Liver (tissue), 3 donors: Measurements from ENCODE around the gene OSTM1.

ENCODE experiments used
- EGR1 ChIP-seq, 2 donors: IDR thresholded peaks; 2 replicates each; pipeline ENCODE4 v1.6.1; 2016 to 2018; ENCODE audit warnings: antibody characterized with exemption in 2 of 2, low read depth in 2 of 2
- FOXA1 ChIP-seq: IDR thresholded peaks from 2 replicates; pipeline ENCODE4 v1.6.1; 2016; ENCODE audit warnings: antibody characterized with exemption
- FOXA2 ChIP-seq: IDR thresholded peaks from 2 replicates; pipeline ENCODE4 v1.6.1; 2016; ENCODE audit warnings: antibody characterized with exemption
- HNF4A ChIP-seq, 2 donors: conservative IDR thresholded peaks; 2 replicates each; pipeline ENCODE4 v1.6.1; 2016; ENCODE audit warnings: antibody characterized with exemption in 2 of 2, mild to moderate bottlenecking in 2 of 2
- RAD21 ChIP-seq, 2 donors: IDR thresholded peaks; 2 replicates each; pipeline ENCODE4 v1.6.1; 2016; ENCODE audit warnings: antibody characterized with exemption in 2 of 2, mild to moderate bottlenecking in 2 of 2
- SP1 ChIP-seq: IDR thresholded peaks from 2 replicates; pipeline ENCODE4 v1.6.1; 2018; ENCODE audit warnings: antibody characterized with exemption, mild to moderate bottlenecking
- YY1 ChIP-seq: IDR thresholded peaks from 2 replicates; pipeline ENCODE4 v1.6.1; 2016; ENCODE audit warnings: antibody characterized with exemption, mild to moderate bottlenecking
- TF ChIP-seq, protein P1 (sequence below): IDR thresholded peaks from 2 replicates; pipeline ENCODE4 v1.6.1; 2016; ENCODE audit warnings: antibody characterized with exemption
- TF ChIP-seq, protein P2 (sequence below): fragments of 150-350 bp; IDR thresholded peaks from 2 replicates; pipeline ENCODE4 v1.5.1; 2017; ENCODE audit warnings: improper control_type of control experiment, low read depth, low read length; ENCODE audit not compliant: missing input control
- TF ChIP-seq, protein P3 (sequence below): IDR thresholded peaks from 2 replicates; pipeline ENCODE4 v1.6.1; 2016; ENCODE audit warnings: antibody characterized with exemption, mild to moderate bottlenecking
- TF ChIP-seq, protein P4 (sequence below): IDR thresholded peaks from 2 replicates; pipeline ENCODE4 v1.6.1; 2016; ENCODE audit warnings: antibody characterized with exemption
- donor health status: healthy.
- donor health status: healthy.

DNA sequence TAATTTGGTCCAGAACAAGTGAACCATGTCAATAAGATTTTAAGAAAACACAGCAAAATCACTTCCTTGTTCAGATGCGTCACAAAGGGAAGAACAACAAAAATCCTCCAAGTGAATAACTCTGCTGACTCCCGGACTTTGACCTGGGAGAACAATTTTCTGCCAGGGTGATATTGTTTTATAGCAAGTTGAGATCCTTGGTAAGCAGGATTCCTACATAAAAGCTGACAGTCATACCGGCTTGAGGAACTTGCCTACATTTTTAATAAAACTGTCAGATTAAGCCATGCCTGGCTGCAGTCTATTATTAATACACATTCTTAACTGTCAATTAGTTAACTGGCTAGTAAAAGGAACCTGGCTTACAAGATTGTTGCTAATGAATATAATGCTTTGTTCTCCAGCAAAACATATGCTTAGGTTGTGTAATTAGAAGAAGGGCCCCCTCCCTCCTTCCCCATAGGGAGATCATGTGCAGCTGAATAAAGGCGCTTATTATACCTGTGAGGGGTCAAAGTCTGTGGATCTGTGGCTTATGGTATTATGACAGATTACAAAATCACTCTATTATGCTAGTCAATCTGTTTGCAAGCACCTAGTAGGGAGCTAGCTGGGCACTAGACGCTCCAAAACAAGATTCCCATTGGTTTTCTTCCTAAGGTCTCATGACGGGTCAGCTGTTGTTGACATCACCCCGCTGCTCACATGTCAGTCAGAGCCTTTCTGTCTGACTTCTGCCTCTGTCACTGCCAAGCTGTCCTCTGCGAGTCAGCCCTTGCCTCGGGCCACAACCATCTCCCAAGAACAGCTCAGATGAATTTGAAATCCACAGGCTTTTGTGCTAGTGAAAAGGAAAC, 71.9 kb downstream of the OSTM1 start:
- TF ChIP-seq, protein P1, sequence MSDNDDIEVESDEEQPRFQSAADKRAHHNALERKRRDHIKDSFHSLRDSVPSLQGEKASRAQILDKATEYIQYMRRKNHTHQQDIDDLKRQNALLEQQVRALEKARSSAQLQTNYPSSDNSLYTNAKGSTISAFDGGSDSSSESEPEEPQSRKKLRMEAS: no peak
- TF ChIP-seq, protein P2, sequence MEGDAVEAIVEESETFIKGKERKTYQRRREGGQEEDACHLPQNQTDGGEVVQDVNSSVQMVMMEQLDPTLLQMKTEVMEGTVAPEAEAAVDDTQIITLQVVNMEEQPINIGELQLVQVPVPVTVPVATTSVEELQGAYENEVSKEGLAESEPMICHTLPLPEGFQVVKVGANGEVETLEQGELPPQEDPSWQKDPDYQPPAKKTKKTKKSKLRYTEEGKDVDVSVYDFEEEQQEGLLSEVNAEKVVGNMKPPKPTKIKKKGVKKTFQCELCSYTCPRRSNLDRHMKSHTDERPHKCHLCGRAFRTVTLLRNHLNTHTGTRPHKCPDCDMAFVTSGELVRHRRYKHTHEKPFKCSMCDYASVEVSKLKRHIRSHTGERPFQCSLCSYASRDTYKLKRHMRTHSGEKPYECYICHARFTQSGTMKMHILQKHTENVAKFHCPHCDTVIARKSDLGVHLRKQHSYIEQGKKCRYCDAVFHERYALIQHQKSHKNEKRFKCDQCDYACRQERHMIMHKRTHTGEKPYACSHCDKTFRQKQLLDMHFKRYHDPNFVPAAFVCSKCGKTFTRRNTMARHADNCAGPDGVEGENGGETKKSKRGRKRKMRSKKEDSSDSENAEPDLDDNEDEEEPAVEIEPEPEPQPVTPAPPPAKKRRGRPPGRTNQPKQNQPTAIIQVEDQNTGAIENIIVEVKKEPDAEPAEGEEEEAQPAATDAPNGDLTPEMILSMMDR: no peak
- TF ChIP-seq, protein P3, sequence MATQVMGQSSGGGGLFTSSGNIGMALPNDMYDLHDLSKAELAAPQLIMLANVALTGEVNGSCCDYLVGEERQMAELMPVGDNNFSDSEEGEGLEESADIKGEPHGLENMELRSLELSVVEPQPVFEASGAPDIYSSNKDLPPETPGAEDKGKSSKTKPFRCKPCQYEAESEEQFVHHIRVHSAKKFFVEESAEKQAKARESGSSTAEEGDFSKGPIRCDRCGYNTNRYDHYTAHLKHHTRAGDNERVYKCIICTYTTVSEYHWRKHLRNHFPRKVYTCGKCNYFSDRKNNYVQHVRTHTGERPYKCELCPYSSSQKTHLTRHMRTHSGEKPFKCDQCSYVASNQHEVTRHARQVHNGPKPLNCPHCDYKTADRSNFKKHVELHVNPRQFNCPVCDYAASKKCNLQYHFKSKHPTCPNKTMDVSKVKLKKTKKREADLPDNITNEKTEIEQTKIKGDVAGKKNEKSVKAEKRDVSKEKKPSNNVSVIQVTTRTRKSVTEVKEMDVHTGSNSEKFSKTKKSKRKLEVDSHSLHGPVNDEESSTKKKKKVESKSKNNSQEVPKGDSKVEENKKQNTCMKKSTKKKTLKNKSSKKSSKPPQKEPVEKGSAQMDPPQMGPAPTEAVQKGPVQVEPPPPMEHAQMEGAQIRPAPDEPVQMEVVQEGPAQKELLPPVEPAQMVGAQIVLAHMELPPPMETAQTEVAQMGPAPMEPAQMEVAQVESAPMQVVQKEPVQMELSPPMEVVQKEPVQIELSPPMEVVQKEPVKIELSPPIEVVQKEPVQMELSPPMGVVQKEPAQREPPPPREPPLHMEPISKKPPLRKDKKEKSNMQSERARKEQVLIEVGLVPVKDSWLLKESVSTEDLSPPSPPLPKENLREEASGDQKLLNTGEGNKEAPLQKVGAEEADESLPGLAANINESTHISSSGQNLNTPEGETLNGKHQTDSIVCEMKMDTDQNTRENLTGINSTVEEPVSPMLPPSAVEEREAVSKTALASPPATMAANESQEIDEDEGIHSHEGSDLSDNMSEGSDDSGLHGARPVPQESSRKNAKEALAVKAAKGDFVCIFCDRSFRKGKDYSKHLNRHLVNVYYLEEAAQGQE: no peak
- TF ChIP-seq EGR1 (IDR thresholded peaks at IDR 0.05; ENCODE audit: low read depth in 2 of 2) (no peak), FOXA1 (no peak), HNF4A (conservative IDR thresholded peaks at IDR 0.05) (peak in 1 of 2 donors; percentile 5), SP1 (no peak), RAD21 (IDR thresholded peaks at IDR 0.05) (no peak), YY1 (no peak), FOXA2 (no peak)
- TF ChIP-seq, protein P4, sequence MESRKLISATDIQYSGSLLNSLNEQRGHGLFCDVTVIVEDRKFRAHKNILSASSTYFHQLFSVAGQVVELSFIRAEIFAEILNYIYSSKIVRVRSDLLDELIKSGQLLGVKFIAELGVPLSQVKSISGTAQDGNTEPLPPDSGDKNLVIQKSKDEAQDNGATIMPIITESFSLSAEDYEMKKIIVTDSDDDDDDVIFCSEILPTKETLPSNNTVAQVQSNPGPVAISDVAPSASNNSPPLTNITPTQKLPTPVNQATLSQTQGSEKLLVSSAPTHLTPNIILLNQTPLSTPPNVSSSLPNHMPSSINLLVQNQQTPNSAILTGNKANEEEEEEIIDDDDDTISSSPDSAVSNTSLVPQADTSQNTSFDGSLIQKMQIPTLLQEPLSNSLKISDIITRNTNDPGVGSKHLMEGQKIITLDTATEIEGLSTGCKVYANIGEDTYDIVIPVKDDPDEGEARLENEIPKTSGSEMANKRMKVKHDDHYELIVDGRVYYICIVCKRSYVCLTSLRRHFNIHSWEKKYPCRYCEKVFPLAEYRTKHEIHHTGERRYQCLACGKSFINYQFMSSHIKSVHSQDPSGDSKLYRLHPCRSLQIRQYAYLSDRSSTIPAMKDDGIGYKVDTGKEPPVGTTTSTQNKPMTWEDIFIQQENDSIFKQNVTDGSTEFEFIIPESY: no peak
